ENCODE data around the gene NDUFS6.

The NDUFS6 gene

GRCh38 chr5:1761453-1761755 lies 39.8 kb upstream of the NDUFS6 start:
- in situ Hi-C loops (cut with MboI; ENCODE audit: low sequenced_read_pairs, unreplicated experiment): no loop called here
- no peak for TF ChIP-seq CTCF (IDR thresholded peaks at IDR 0.05; ENCODE audit: borderline replicate concordance, control extremely low read depth, extremely low read depth, insufficient read depth, missing control alignments)
- no peak for DNase-seq (ENCODE audit: low spot score)

- no peak for TF ChIP-seq CTCF (IDR thresholded peaks at IDR 0.05; ENCODE audit: borderline replicate concordance, control extremely low read depth, extremely low read depth, insufficient read depth, missing control alignments)
- in situ Hi-C loops (cut with MboI; ENCODE audit: low sequenced_read_pairs, unreplicated experiment): no loop called here
- no peak for DNase-seq (ENCODE audit: low spot score)
Observed at GRCh38 chr5:1762121-1762882, 38.9 kb upstream of the NDUFS6 start.

GRCh38 chr5:1762883-1763547 lies 38.2 kb upstream of the NDUFS6 start:
- in situ Hi-C loops (cut with MboI; ENCODE audit: low sequenced_read_pairs, unreplicated experiment): no loop called here
- no peak for TF ChIP-seq CTCF (IDR thresholded peaks at IDR 0.05; ENCODE audit: borderline replicate concordance, control extremely low read depth, extremely low read depth, insufficient read depth, missing control alignments)
- no peak for DNase-seq (ENCODE audit: low spot score)

GRCh38 chr5:1763548-1763911 lies 37.7 kb upstream of the NDUFS6 start:
- DNase-seq (ENCODE audit: low spot score): peak; percentile 84
- in situ Hi-C loops (cut with MboI; ENCODE audit: low sequenced_read_pairs, unreplicated experiment): no loop called here
- peak; percentile 40 for TF ChIP-seq CTCF (IDR thresholded peaks at IDR 0.05; ENCODE audit: borderline replicate concordance, control extremely low read depth, extremely low read depth, insufficient read depth, missing control alignments)

- in situ Hi-C loops (cut with MboI; ENCODE audit: low sequenced_read_pairs, unreplicated experiment): no loop called here
- no peak for TF ChIP-seq CTCF (IDR thresholded peaks at IDR 0.05; ENCODE audit: borderline replicate concordance, control extremely low read depth, extremely low read depth, insufficient read depth, missing control alignments)
- DNase-seq (ENCODE audit: low spot score): no peak
Observed at GRCh38 chr5:1763960-1764605, 37.1 kb upstream of the NDUFS6 start.

GRCh38 chr5:1764606-1764960 lies 36.6 kb upstream of the NDUFS6 start:
- TF ChIP-seq CTCF (IDR thresholded peaks at IDR 0.05; ENCODE audit: borderline replicate concordance, control extremely low read depth, extremely low read depth, insufficient read depth, missing control alignments): no peak
- DNase-seq (ENCODE audit: low spot score): no peak
- in situ Hi-C loops (cut with MboI; ENCODE audit: low sequenced_read_pairs, unreplicated experiment): no loop called here

Measured in GM13976 (cell line).